C4-2B (cell line): Measurements from ENCODE around the gene AGAP9.
"Not testable (repeated sequence)": the region's sequence is repeated elsewhere in the genome, so short reads cannot be mapped to it uniquely, and the experiment has no call there.

Source experiments
- H3K27ac ChIP-seq: fragments of 450-650 bp; 2 replicates; pipeline ENCODE4 v1.5.1; 2017

AGAP9 gene

DNA sequence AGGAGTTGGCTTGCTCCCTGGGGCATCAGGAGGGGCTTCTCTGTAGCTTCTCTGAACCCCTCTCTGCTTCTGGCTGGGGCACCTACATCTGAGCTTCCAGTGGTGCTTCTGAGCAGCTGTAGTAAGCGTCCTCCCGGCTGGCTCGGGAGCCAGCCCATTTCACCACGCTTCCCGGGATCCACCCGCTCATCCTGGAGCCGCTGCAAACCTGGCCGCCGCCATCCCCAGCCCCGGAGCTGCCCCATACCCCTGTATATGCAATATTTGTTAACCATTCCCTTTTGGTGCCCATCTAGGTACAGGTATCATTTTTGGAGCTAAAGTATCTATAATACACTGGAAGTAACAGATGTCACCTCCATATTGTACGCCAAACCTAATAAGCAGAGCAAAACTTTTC is 38.7 kb downstream of the AGAP9 start:
- not testable (repeated sequence) for H3K27ac ChIP-seq

DNA sequence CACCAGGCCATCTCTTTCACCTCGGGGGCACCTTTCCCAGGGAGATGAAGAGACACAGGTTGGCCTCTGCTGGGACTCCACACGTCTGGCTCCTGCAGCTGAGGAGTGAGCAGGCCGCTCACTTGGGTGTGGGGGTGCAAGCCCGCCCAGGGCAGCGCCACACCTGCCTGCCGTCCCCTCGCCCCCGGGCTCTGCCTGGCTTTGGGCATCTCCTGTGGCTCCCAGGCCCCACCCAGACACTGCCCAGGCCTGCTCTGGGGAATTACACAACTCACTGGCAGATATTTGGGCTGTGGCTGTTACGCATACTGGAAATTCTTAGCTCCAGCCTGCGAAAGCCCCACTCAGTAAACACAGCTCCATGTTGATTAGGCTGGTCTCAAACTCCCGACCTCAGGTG is 39.5 kb downstream of the AGAP9 start, which contains the start of gene ANXA8:
Gene ANXA8, minus strand, starts transcription at position 193 of the 400 bp plus-strand sequence. Its CDS starts 182 bp downstream, at position 11.
- H3K27ac ChIP-seq: not testable (repeated sequence)

DNA sequence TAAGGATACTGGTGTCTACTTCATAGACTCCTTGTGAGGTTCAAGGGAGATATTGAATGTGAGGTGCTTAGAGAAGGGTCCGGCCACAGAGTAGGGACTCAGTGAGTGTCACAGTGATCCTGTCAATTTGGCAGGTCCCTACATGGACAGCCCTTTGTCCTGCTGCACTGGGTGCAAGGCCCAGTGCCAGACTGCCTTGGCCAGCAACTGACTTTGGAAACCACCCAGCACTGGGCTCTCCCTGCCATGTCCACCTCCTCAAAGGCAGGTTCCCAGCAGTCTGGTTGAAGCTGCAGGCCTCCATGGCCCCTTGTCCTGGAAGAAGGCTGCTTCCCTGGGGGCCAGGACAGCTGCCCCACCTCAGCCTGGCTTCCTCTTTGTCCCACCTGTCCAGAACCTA is 41.1 kb downstream of the AGAP9 start:
- not testable (repeated sequence) for H3K27ac ChIP-seq

DNA sequence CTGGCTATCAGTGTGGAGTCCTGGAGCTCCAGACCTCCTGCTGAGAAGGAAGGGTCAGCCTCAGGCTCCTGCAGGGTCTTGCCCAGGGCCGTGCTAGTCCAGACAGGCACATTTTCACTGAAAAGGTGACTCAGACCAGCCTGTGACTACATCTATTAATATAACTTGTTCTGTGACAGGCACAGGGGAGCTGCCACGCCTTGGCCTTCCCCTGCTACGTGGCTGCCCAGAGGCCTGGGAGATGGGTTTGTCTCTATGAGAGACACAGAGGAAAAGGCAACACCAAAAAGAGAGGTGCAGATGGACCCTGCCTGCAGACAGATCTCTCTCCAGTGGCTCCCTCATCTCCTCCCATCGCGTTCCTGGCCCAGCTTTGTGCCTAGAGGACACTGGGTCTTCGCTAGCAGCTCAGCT is 41.7 kb downstream of the AGAP9 start:
- H3K27ac ChIP-seq: not testable (repeated sequence)

DNA sequence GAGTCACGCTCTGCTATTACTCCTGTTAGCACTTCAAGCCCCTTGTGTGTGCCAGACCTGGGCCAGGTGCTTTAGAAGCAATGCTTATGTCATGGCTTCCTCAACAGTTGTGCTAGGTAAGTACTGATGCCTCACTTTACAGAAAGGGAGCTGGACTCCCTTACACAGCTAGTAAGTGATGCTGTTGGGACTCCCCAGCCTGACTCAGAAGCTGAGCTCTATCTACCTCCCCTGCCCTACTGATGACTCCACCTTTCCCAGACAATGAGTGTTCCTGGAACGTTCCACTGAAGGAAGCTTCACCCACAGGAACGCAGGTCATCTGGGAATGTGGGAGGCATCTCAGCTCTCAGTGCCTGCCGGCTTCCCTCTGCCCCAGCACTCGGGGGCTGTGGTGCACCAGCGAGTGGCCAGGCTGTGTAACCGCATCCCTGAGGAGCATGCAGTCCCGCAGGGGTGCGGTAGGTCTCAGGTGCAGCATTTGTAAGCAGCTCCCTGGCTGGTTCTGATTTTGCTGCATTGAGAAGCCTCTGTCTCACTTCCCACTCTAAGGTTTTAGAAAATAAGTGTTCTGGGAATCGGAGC is 42.2 kb downstream of the AGAP9 start:
- H3K27ac ChIP-seq: not testable (repeated sequence)

DNA sequence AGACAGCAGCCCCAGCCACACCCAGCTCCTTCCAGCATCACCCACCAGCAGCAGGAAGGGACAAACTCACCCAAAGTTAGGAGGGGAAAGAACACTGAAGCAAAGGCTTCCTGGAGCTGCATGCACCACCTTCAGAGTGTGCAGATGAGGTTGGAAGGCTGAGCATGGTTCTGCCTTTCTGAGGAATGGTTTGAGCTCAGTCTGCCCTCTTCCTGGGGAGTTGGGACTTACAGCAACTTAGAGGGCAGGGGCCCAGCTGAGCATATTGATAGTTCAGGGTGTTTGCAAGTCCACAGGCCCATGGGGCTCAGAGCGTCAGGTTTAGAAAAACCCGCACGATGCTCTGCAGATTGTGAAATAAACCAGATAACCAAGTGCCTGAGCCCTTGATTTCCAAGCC is 43.3 kb downstream of the AGAP9 start:
- not testable (repeated sequence) for H3K27ac ChIP-seq

DNA sequence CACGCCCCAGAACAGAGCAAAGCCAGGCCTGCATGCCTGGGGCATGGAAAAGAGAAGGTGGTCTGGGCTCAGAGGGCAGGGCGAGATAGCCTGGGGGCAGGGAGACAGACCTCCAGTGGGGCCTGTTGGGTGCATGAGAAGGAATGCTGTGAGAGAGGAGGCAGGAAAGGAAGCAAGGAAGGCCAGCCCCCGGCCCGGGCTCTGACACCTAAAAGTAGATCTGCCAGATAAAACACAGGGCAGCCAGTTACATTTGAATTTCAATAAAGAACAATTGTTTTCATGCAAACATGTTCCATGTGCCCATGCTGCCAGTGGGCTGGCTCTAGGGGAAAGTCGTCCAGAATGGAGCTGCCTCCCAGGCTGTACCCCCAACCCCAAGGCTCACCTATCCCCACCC is 45.3 kb downstream of the AGAP9 start:
- H3K27ac ChIP-seq: not testable (repeated sequence)

DNA sequence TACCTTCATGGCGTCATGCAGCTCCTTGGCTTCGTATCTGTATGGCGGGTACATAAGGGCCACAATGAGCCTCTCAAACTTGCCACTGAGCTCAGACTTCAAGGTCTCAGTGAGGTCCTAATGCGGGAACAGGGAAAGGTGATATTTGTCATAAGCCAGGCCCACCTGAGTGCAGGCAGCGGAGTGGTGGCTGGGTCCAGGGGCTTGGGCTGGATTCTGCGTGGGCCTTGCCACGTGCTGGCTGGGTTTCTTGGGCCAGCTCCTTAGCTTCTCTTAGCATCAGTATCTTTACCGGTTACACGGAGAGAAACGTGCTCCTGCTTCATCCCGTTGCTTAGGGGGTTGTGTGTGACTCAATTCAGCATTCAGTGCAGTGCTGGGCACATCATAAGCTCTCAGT is 46.4 kb downstream of the AGAP9 start:
- H3K27ac ChIP-seq: not testable (repeated sequence)

DNA sequence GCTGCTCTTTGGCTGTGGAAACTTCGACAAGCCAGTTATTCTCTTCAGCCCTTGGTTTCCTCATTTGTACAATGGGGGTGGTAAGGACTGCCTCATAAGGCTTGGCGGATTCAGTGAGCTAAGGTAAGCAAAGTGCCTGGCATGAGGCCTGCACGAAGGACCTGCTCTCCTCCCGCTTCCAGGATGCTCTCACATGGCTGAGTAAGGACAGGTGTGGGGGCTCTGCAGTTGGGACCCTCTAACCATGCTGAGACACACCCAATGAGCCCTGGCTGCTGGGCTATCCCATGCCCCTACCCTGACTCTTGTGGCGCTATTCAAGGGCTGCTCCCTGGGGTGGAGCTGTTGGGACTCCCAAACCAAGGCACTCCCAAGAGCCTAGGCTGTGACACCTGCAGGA is 48.3 kb downstream of the AGAP9 start:
- not testable (repeated sequence) for H3K27ac ChIP-seq

DNA sequence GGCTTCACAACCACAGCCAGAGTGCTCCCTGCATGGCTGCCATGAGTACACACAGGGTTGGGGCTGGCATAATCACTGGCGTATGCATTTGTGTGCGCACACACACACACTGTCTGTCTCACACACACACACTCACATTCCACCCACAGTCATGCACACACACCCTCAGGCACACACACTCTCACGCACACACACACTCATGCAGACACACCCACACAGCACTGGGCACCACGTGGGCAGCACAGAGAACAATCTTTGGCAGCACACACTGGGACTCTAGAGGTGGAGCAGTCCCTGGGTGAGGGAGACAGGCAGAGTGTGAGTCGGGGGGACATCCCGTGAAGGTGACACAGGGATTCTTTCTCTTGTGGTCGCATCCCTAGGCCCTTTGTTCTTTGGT is 49.9 kb downstream of the AGAP9 start:
- H3K27ac ChIP-seq: not testable (repeated sequence)

DNA sequence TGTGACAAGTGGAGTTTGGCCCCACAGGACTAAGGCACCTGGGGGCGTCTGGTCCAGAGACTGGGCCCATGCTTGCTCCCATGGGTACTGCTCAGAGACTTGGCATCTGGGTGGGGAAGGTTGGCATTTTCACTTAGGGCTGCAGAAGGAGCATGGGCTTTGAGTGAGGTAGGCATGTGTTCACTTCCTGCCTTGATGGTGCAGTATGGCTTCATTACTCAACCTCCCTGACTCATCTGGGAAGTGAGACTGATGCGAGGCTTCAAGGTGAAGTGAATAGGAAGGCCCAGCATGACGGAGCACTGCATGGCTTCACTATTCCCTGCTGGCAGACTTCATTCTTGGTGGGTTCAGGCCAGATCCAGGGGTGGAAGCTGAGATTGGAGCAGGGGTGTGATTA is 50.8 kb downstream of the AGAP9 start:
- not testable (repeated sequence) for H3K27ac ChIP-seq

DNA sequence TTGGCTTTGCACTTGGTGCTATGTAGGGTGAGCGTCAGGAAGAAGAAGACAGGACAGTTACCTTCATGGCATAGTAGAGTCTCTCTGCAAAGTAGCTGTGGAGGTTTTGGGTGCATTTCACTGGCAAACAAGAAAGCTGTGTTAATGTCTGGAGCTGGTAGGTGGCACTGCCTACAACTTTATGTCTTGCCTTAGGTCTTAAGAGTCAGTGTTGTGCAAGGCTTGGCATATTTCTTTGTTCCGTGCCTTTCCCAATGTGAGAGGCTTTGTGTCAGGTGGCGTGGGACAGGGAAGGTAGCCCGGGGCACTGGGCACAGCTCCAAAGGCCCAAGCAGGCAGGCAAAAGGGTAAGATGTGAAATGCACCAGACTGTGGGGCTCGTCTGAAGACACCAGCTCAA is 51.4 kb downstream of the AGAP9 start:
- not testable (repeated sequence) for H3K27ac ChIP-seq

DNA sequence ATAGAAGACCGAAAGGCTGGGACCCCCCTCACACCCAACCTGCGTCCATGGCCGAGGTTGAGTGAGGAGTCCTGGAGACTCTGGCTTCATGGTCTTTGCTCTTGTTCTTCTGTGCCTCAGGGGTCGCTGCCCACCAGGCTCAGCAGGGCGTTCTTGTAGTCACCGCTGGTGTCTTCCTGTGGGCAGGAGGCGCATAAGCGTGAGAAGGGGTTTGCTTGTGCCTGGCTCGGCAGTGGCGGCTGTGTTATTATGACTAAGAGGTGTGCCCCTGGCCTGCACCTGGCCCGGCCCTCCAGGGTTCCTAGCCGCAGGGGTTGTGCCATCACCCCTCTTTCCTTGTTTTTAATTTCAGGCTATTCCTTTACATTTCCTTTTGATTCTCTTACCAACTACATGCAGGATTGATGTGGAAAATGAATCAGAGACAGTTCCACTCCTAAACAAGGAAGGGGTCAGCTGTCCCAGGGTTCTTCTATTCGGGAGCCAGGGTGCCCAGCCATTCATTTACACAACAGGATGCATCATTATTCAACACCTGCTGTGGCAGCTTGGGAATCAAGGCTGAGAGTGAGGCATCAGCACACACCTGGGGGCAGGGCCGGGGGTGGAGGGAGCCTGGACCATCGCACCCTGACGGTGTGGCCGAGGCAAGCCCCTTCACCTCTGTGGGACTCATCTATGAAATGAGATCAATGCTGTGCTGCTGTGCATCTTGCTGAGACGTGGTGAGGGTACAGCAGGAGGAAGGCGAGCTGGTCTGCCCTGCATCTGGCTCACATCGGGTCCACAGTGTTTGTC is 54.5 kb downstream of the AGAP9 start:
- not testable (repeated sequence) for H3K27ac ChIP-seq

DNA sequence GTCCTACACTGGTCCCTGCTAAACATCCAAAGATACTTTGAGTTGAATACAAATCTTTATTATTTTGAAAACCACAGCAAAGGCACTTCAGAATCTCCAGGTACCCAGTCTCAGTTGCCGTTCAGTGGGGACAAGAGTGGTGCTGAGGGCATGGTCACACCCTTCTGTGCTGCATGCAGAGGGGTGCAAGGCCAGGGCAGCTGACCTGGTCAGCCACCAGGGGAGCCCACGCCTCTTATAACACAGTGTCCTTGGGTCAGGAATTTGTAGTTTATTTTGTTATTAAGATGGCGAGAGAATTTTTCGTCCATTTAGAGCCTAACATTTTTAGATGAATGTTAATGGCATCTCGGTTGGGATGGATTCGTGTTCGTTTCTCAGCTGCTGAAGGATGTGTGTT is 55.5 kb downstream of the AGAP9 start:
- not testable (repeated sequence) for H3K27ac ChIP-seq

DNA sequence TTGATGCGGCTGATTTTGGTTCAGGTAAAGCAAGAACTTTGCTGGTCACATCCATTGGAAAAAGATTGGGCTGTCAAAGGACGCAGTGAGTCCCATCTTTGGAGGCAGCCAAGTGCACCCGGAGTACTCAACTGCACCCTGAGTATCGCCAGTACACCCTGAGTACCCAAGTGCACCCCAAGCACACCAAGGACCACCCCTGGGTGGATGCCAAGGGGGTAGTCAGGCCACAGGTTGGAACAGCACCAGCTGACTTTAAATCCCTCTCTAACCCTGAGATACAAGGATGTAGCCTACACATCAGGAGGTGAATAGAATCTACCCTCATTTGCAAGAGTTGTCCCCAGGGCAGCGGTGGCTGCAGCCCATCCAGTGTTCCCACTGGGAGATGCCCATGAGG is 56.0 kb downstream of the AGAP9 start:
- not testable (repeated sequence) for H3K27ac ChIP-seq

DNA sequence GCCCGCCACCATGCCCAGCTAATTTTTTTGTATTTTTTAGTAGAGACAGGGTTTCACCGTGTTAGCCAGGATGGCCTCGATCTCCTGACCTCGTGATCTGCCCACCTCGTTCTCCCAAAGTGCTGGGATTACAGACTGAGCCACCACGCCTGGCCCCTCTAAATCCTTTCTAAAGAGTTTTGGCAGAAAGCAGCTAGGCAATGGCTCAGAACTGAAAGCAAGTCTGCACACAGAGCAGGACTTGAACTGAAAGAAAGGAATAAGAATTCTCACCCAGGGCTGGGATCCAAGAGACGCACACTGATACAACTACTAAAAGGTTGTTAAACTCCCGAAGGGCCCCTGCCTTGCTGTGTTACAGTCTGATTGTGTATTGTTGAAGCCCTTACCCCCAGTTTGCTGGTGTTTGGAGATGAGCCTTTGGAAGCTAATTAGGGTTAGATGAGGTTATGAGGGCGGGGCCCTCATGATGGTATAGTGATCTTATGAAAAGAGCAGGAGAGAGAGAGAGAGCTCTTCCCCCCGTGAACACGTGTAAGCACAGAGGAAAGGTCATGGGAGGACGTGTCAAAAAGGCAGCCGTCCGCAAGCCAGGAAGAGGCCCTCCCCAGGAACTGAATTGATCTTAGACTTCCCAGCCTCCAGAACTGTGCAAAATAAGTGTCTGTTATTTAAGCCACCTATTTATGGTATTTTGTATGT is 58.1 kb downstream of the AGAP9 start:
- H3K27ac ChIP-seq: not testable (repeated sequence)

DNA sequence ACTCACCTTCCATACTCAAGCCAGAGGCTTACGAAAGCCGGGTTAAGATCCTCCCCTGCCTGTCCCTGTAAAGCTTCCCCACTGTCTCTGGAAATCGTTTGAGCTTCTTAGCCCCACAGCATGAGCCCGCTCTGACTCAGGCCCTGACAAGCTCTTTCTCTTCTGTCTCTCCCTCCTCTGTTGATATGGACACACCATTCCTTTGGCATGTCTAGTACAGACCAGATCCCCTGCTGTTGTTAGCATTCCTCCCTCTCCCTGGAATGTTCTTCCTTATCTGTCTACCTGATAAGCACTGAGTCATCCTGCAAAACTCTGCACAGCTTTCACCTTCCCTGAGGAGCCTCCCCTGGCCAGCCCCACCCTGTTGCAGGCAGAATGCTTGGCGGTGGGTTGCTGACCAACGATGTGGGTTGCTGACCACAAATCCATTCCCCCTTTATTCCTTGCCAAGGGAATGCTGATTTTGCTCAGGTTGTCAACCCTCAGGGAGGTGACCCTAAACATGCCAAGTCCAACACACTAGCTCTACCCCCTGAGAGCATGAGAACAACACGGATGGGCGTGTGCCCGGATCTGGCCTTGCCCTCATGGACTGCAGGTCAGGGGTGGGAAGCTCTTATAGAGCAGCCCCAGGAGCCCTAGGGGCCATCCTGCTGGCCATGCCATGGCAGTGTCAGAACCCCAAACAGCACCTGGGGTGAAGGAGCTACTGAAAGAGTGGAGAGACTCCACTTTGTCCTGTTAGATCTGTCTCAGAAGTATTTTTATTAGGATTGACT is 60.7 kb downstream of the AGAP9 start:
- H3K27ac ChIP-seq: not testable (repeated sequence)
